H9 (cell line): Measurements from ENCODE around the gene SP2. TPM values are rescaled to one million over a fixed set of nuclear protein-coding genes. Genes with fewer than 3 reads are reported as not detected.

Experiments used
- DNase-seq: peaks from one replicate; pipeline ENCODE4 v3.0.0-alpha.2; 2017
- H2AFZ ChIP-seq: one replicate; pipeline ENCODE4 v1.6.1; 2013; ENCODE audit warnings: mild to moderate bottlenecking, low read length, control low read depth, moderate library complexity
- H2AK5ac ChIP-seq: 2 replicates; pipeline ENCODE4 v1.6.1; 2013; ENCODE audit warnings: low read length, control low read depth, mixed read lengths; ENCODE audit not compliant: insufficient read length
- H2BK120ac ChIP-seq: one replicate; pipeline ENCODE4 v1.6.1; 2013; ENCODE audit warnings: low read depth, mild to moderate bottlenecking, low read length, control low read depth, inconsistent platforms; ENCODE audit not compliant: poor library complexity, severe bottlenecking
- H2BK12ac ChIP-seq: 2 replicates; pipeline ENCODE4 v1.6.1; 2013; ENCODE audit warnings: low read length, control low read depth, mixed read lengths, low read depth; ENCODE audit not compliant: insufficient read length
- H2BK15ac ChIP-seq: 2 replicates; pipeline ENCODE4 v1.6.1; 2013; ENCODE audit warnings: low read depth, low read length, control low read depth
- H2BK20ac ChIP-seq: one replicate; pipeline ENCODE4 v1.6.1; 2013; ENCODE audit warnings: low read depth, mild to moderate bottlenecking, low read length, control low read depth, inconsistent platforms; ENCODE audit not compliant: poor library complexity, severe bottlenecking
- H2BK5ac ChIP-seq: 2 replicates; pipeline ENCODE4 v1.6.1; 2013; ENCODE audit warnings: low read length, control low read depth, mixed read lengths; ENCODE audit not compliant: insufficient read length
- H3K14ac ChIP-seq: 2 replicates; pipeline ENCODE4 v1.6.1; 2013; ENCODE audit warnings: low read length, control low read depth; ENCODE audit not compliant: insufficient read depth
- H3K18ac ChIP-seq: 2 replicates; pipeline ENCODE4 v1.6.1; 2013; ENCODE audit warnings: low read depth, mild to moderate bottlenecking, mixed read lengths, low read length, control low read depth; ENCODE audit not compliant: insufficient read length
- H3K23ac ChIP-seq: 2 replicates; pipeline ENCODE4 v1.6.1; 2013; ENCODE audit warnings: low read length, control low read depth, mixed read lengths, low read depth; ENCODE audit not compliant: insufficient read length
- H3K23me2 ChIP-seq: 2 replicates; pipeline ENCODE4 v1.6.1; 2013; ENCODE audit warnings: low read depth, mild to moderate bottlenecking, mixed read lengths, low read length, control low read depth; ENCODE audit not compliant: insufficient read length, poor library complexity, severe bottlenecking
- H3K27ac ChIP-seq: 2 replicates; pipeline ENCODE4 v1.5.1; 2013; ENCODE audit warnings: low read length, control low read depth, mixed read lengths, low read depth; ENCODE audit not compliant: insufficient read length
- H3K27me3 ChIP-seq: 2 replicates; pipeline ENCODE4 v1.6.1; 2013; ENCODE audit warnings: low read length, control low read depth, inconsistent platforms; ENCODE audit not compliant: insufficient read depth
- H3K4ac ChIP-seq: 2 replicates; pipeline ENCODE4 v1.6.1; 2013; ENCODE audit warnings: low read depth, mild to moderate bottlenecking, control low read depth, inconsistent platforms, low read length, moderate library complexity
- H3K4me1 ChIP-seq: 2 replicates; pipeline ENCODE4 v1.6.1; 2013; ENCODE audit warnings: low read length, control low read depth, inconsistent platforms; ENCODE audit not compliant: insufficient read depth
- H3K4me2 ChIP-seq: 2 replicates; pipeline ENCODE4 v1.6.1; 2013; ENCODE audit warnings: low read length, control low read depth, mixed read lengths; ENCODE audit not compliant: insufficient read length, insufficient read depth
- H3K56ac ChIP-seq: 2 replicates; pipeline ENCODE4 v1.6.1; 2013; ENCODE audit warnings: low read depth, mild to moderate bottlenecking, mixed read lengths, low read length, control low read depth; ENCODE audit not compliant: insufficient read length
- H3K79me1 ChIP-seq: 2 replicates; pipeline ENCODE4 v1.6.1; 2013; ENCODE audit warnings: low read depth, mild to moderate bottlenecking, moderate library complexity, low read length, control low read depth, inconsistent platforms; ENCODE audit not compliant: insufficient read depth, poor library complexity, severe bottlenecking
- H3K79me2 ChIP-seq: 2 replicates; pipeline ENCODE4 v1.6.1; 2013; ENCODE audit warnings: low read length, control low read depth, inconsistent platforms; ENCODE audit not compliant: insufficient read depth
- H3K9ac ChIP-seq: 2 replicates; pipeline ENCODE4 v1.6.1; 2013; ENCODE audit warnings: low read length, control low read depth, mixed read lengths; ENCODE audit not compliant: insufficient read length; ENCODE audit errors: extremely low read depth
- H3K9me3 ChIP-seq: one replicate; pipeline ENCODE4 v1.6.1; 2013; ENCODE audit warnings: low read depth, low read length, inconsistent platforms; ENCODE audit not compliant: control insufficient read depth
- H3T11ph ChIP-seq: one replicate; pipeline ENCODE4 v1.6.1; 2013; ENCODE audit warnings: mild to moderate bottlenecking, low read length, control low read depth, inconsistent platforms
- H4K20me1 ChIP-seq: one replicate; pipeline ENCODE4 v1.6.1; 2013; ENCODE audit not compliant: control insufficient read depth, insufficient read length, insufficient read depth
- H4K5ac ChIP-seq: 2 replicates; pipeline ENCODE4 v1.6.1; 2013; ENCODE audit warnings: low read depth, mild to moderate bottlenecking, mixed read lengths, low read length, control low read depth; ENCODE audit not compliant: insufficient read length
- H4K8ac ChIP-seq: replicated peaks from 2 replicates; pipeline ENCODE4 v1.6.1; 2013; ENCODE audit warnings: low read length, control low read depth, mixed read lengths, low read depth; ENCODE audit not compliant: insufficient read length
- H4K91ac ChIP-seq: 2 replicates; pipeline ENCODE4 v1.6.1; 2013; ENCODE audit warnings: low read depth, mild to moderate bottlenecking, moderate library complexity, mixed read lengths, low read length, control low read depth; ENCODE audit not compliant: insufficient read length
- H3K27ac Mint-ChIP-seq, 3 experiments: 2 replicates in 2 of 3; 3 replicates in 1 of 3; pipeline ENCODE4 v1.8.0; 2020 to 2021; ENCODE audit warnings: mixed read lengths in 3 of 3, mild to moderate bottlenecking in 1 of 3, moderate library complexity in 1 of 3
- H3K27me3 Mint-ChIP-seq: 2 replicates; pipeline ENCODE4 v1.8.0; 2021; ENCODE audit warnings: low read depth, mild to moderate bottlenecking, moderate library complexity, mixed read lengths
- H3K36me3 Mint-ChIP-seq, 3 experiments: 2 replicates in 2 of 3; 3 replicates in 1 of 3; pipeline ENCODE4 v1.8.0; 2020 to 2021; ENCODE audit warnings: low read depth in 3 of 3, mixed read lengths in 3 of 3; ENCODE audit not compliant: insufficient read depth in 1 of 3
- H3K4me1 Mint-ChIP-seq, 2 experiments: 2 replicates each; pipeline ENCODE4 v1.8.0; 2020; ENCODE audit warnings: mixed read lengths in 2 of 2
- H3K4me3 Mint-ChIP-seq, 2 experiments: 2 replicates in 1 of 2; 3 replicates in 1 of 2; pipeline ENCODE4 v1.8.0; 2020 to 2021; ENCODE audit warnings: mild to moderate bottlenecking in 2 of 2, mixed read lengths in 2 of 2, moderate library complexity in 1 of 2
- H3K9me3 Mint-ChIP-seq, 2 experiments: 2 replicates in 1 of 2; 3 replicates in 1 of 2; pipeline ENCODE4 v1.8.0; 2020; ENCODE audit warnings: mild to moderate bottlenecking in 2 of 2, mixed read lengths in 2 of 2, moderate library complexity in 1 of 2
- CTCF ChIP-seq: fragments of 200-600 bp; sonication (generic); conservative IDR thresholded peaks from 3 replicates; pipeline ENCODE4 v1.8.0; 2021; ENCODE audit warnings: antibody characterized with exemption, mild to moderate bottlenecking
- WGBS: extraction: QIAGEN DNeasy Blood & Tissue Kit; methylation state at CpG from one replicate; pipeline ENCODE4 v1.1.7; 2013; ENCODE audit warnings: missing lambda C conversion rate, low lambda C conversion rate, mixed read lengths; ENCODE audit not compliant: insufficient read length; ENCODE audit errors: extremely low coverage; 5-methylcytosine and 5-hydroxymethylcytosine counted together
- total RNA-seq: library from RNA; stranded (reverse); gene quantifications from 2 replicates; pipeline ENCODE4 v1.2.1, GENCODE V29; 2021

The SP2 gene
- total RNA-seq, 1 experiment from 2014 or later, result 19.3 TPM

- H3K14ac ChIP-seq, result no peak overlapping the region
- H3K4ac ChIP-seq, result no peak overlapping the region
- H3K27me3 Mint-ChIP-seq, result no peaks in the 10 kb centered on the region; the same call in 1 of the 2 replicates
- H2AFZ ChIP-seq, result no peak overlapping the region
- no peaks in the 10 kb centered on the region for H3K9me3 Mint-ChIP-seq
- no peaks in the 10 kb centered on the region for H3K9me3 ChIP-seq
- DNase-seq, result peak; percentile 96
- H3K23ac ChIP-seq, result no peak overlapping the region
- H2BK120ac ChIP-seq, result no peak overlapping the region
- H3K79me2 ChIP-seq, result no peaks in the 10 kb centered on the region
- H2BK15ac ChIP-seq, result no peak overlapping the region
- no peak overlapping the region for H3K4me3 Mint-ChIP-seq
- peaks cover 28 to 29% of the 10 kb centered on the region in 2 experiments for H3K4me1 Mint-ChIP-seq
- H2BK20ac ChIP-seq, result no peak overlapping the region
- H3K27ac ChIP-seq, result no peak overlapping the region
- H4K8ac ChIP-seq, result no peak overlapping the region
- no CpG with 5 or more reads among the region's 11 CpGs for WGBS
- H3K9ac ChIP-seq, result no peak overlapping the region
- no peak overlapping the region; a peak in 1 of 7 replicates for H3K27ac Mint-ChIP-seq
- H3K18ac ChIP-seq, result no peak overlapping the region
- no peaks in the 10 kb centered on the region; the same call in 1 of the 2 replicates for H3K4me1 ChIP-seq
- H4K91ac ChIP-seq, result no peak overlapping the region
- H3K56ac ChIP-seq, result no peak overlapping the region
- H3K23me2 ChIP-seq, result no peaks in the 10 kb centered on the region
- no peak overlapping the region for H4K5ac ChIP-seq
- no peak overlapping the region for H3T11ph ChIP-seq
- no peaks in the 10 kb centered on the region for H3K36me3 Mint-ChIP-seq
- H3K4me2 ChIP-seq, result no peak overlapping the region
- no peak overlapping the region for H2BK12ac ChIP-seq
- peak; percentile 98 for TF ChIP-seq CTCF
- H3K27me3 ChIP-seq, result no peaks in the 10 kb centered on the region
- no peaks in the 10 kb centered on the region for H4K20me1 ChIP-seq
- no peak overlapping the region for H2BK5ac ChIP-seq
- no peak overlapping the region for H2AK5ac ChIP-seq
- H3K79me1 ChIP-seq, result no peaks in the 10 kb centered on the region
Measured at GRCh38 chr17:47889734-47890529, 6.1 kb upstream of the SP2 start.
